Fibroblast of lung (primary cell): ENCODE results near the gene PGM2.

ENCODE experiments used
- CTCF ChIP-seq, 2 donors: IDR thresholded peaks in 1 of 2; conservative IDR thresholded peaks in 1 of 2; 1 replicate in 1 of 2; 2 replicates in 1 of 2; pipeline ENCODE4 v1.5.1; 2011 to 2012; ENCODE audit warnings: low read length in 2 of 2, control low read depth in 1 of 2, inconsistent platforms in 1 of 2, low read depth in 1 of 2, mild to moderate bottlenecking in 1 of 2
- EZH2 ChIP-seq: IDR thresholded peaks from 2 replicates; pipeline ENCODE4 v1.5.1; 2012; ENCODE audit warnings: low read length, control low read depth, mild to moderate bottlenecking; ENCODE audit errors: missing control alignments

DNA sequence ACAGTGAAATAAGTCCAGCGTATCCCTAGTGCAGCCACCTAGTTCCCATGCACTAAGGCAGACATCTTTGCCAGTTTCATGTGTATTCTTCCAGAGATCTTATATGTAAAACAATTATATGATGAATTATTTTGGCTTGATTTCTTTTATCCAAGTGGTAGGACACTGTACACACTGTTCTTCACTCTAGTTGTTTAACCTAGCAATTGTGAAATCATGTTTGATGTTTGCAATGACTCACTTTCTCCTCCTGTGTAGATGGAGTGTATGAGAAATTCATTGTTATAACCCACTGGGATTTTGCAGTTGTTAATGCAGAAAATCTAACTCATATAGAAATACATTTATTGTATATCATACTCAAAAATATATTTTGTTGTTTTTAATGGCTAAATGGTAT lies 46.9 kb downstream of the PGM2 start:
- TF ChIP-seq CTCF (conservative IDR thresholded peaks at IDR 0.05 in 1 of 2, IDR thresholded peaks at IDR 0.05 in 1 of 2; ENCODE audit: low read depth in 1 of 2, low read length in 2 of 2) (no peak), EZH2 (no peak)
